ENCODE data around the gene SLC23A1.

- TF ChIP-seq CTCF (IDR thresholded peaks at IDR 0.05) (no peak), POLR2A (IDR thresholded peaks at IDR 0.05) (no peak)
Observed at GRCh38 chr5:139382807-139383206, 290 bp downstream of the SLC23A1 start.
